ENCODE data around the gene CALHM3. TPM values are rescaled to one million over a fixed set of nuclear protein-coding genes. Genes with fewer than 3 reads are reported as not detected.

The CALHM3 gene
- polyA plus RNA-seq, 1 donor from 2014 or later: not detected

- Mint-ChIP-seq H3K4me1 (peaks cover 25 to 31% (median 26%) of the 10 kb centered on the region in 3 donors), H3K4me3 (peak overlapping the region in 1 of 4 donors; percentile 31), H3K9me3 (no peaks in the 10 kb centered on the region), H3K27me3 (peaks cover 1% of the 10 kb centered on the region), H3K27ac (no peak overlapping the region), H3K36me3 (no peaks in the 10 kb centered on the region)
Observed at GRCh38 chr10:103455235-103455634, 23.8 kb downstream of the CALHM3 start.

GRCh38 chr10:103454026-103454425 is 25.0 kb downstream of the CALHM3 start:
- Mint-ChIP-seq H3K36me3 (peaks cover 3% of the 10 kb centered on the region), H3K4me3 (peak overlapping the region in 1 of 4 donors; percentile 91), H3K27me3 (no peaks in the 10 kb centered on the region), H3K9me3 (no peaks in the 10 kb centered on the region), H3K4me1 (peaks cover 26 to 37% (median 31%) of the 10 kb centered on the region in 3 donors), H3K27ac (peak overlapping the region in 1 of 3 donors; percentile 47)

GRCh38 chr10:103452506-103453230 is 26.4 kb downstream of the CALHM3 start:
- H3K27ac Mint-ChIP-seq: peak overlapping the region; percentile 46 to 95 (median 48)
- peak overlapping the region; percentile 90 to 95 (median 93) for H3K4me3 Mint-ChIP-seq
- peaks cover 5% of the 10 kb centered on the region for H3K36me3 Mint-ChIP-seq
- H3K27me3 Mint-ChIP-seq: no peaks in the 10 kb centered on the region
- H3K4me1 Mint-ChIP-seq: peaks cover 31 to 40% (median 33%) of the 10 kb centered on the region in 3 donors
- H3K9me3 Mint-ChIP-seq: no peaks in the 10 kb centered on the region

- H3K27ac Mint-ChIP-seq: peak within 1 kb of the TSS; percentile 86 to 95 (median 87)
- H3K4me1 Mint-ChIP-seq: peaks cover 33 to 37% (median 34%) of the 10 kb centered on the region in 3 donors
- H3K27me3 Mint-ChIP-seq: no peaks in the 10 kb centered on the region
- H3K9me3 Mint-ChIP-seq: no peaks in the 10 kb centered on the region
- H3K36me3 Mint-ChIP-seq: peaks cover 5% of the 10 kb centered on the region
- peak within 1 kb of the TSS; percentile 90 to 96 (median 93) for H3K4me3 Mint-ChIP-seq
Observed at GRCh38 chr10:103451831-103452505, 27.1 kb downstream of the CALHM3 start, which contains the start of gene CALHM2. Gene CALHM2 (minus strand): TSS chr10:103452370. CDS start chr10:103449941, 2,429 bp downstream.

GRCh38 chr10:103451091-103451813 is 27.8 kb downstream of the CALHM3 start:
- H3K36me3 Mint-ChIP-seq: peaks cover 5% of the 10 kb centered on the region
- no peaks in the 10 kb centered on the region for H3K27me3 Mint-ChIP-seq
- peak overlapping the region; percentile 86 to 95 (median 87) for H3K27ac Mint-ChIP-seq
- H3K4me3 Mint-ChIP-seq: peak overlapping the region; percentile 90 to 96 (median 93)
- peaks cover 33 to 36% (median 34%) of the 10 kb centered on the region in 3 donors for H3K4me1 Mint-ChIP-seq
- H3K9me3 Mint-ChIP-seq: no peaks in the 10 kb centered on the region

GRCh38 chr10:103450201-103450695 is 28.8 kb downstream of the CALHM3 start:
- H3K27ac Mint-ChIP-seq: peak overlapping the region; percentile 87 to 95 (median 93)
- no peaks in the 10 kb centered on the region for H3K27me3 Mint-ChIP-seq
- H3K4me1 Mint-ChIP-seq: peaks cover 33 to 36% (median 34%) of the 10 kb centered on the region in 3 donors
- H3K9me3 Mint-ChIP-seq: no peaks in the 10 kb centered on the region
- peaks cover 5% of the 10 kb centered on the region for H3K36me3 Mint-ChIP-seq
- peak overlapping the region; percentile 87 to 95 (median 90) for H3K4me3 Mint-ChIP-seq

- Mint-ChIP-seq H3K4me1 (peaks cover 33 to 36% (median 34%) of the 10 kb centered on the region in 3 donors), H3K36me3 (peaks cover 5% of the 10 kb centered on the region), H3K27me3 (no peaks in the 10 kb centered on the region), H3K9me3 (no peaks in the 10 kb centered on the region), H3K27ac (peak overlapping the region; percentile 87 to 95 (median 93)), H3K4me3 (peak overlapping the region; percentile 56 to 95 (median 89))
Observed at GRCh38 chr10:103449208-103450144, 29.6 kb downstream of the CALHM3 start.

GRCh38 chr10:103448746-103449145 is 30.3 kb downstream of the CALHM3 start:
- no peaks in the 10 kb centered on the region for H3K27me3 Mint-ChIP-seq
- H3K36me3 Mint-ChIP-seq: peaks cover 5% of the 10 kb centered on the region
- H3K4me3 Mint-ChIP-seq: peak overlapping the region in 3 of 4 donors; percentile 87 to 95 (median 91)
- no peaks in the 10 kb centered on the region for H3K9me3 Mint-ChIP-seq
- peaks cover 32 to 34% (median 33%) of the 10 kb centered on the region in 3 donors for H3K4me1 Mint-ChIP-seq
- peak overlapping the region; percentile 87 to 95 (median 93) for H3K27ac Mint-ChIP-seq

GRCh38 chr10:103447187-103447586 is 31.9 kb downstream of the CALHM3 start:
- H3K4me3 Mint-ChIP-seq: peak overlapping the region in 2 of 4 donors; percentile 6 to 65
- peaks cover 23 to 30% (median 26%) of the 10 kb centered on the region in 3 donors for H3K4me1 Mint-ChIP-seq
- no peaks in the 10 kb centered on the region for H3K9me3 Mint-ChIP-seq
- no peak overlapping the region for H3K27ac Mint-ChIP-seq
- no peaks in the 10 kb centered on the region for H3K27me3 Mint-ChIP-seq
- H3K36me3 Mint-ChIP-seq: peaks cover 5% of the 10 kb centered on the region

- H3K27me3 Mint-ChIP-seq: no peaks in the 10 kb centered on the region
- H3K27ac Mint-ChIP-seq: peak overlapping the region in 1 of 3 donors; percentile 59
- peaks cover 21 to 27% (median 23%) of the 10 kb centered on the region in 3 donors for H3K4me1 Mint-ChIP-seq
Observed at GRCh38 chr10:103445767-103446567, 33.1 kb downstream of the CALHM3 start.

GRCh38 chr10:103445366-103445765 is 33.7 kb downstream of the CALHM3 start:
- H3K36me3 Mint-ChIP-seq: peaks cover 6% of the 10 kb centered on the region
- peaks cover 15 to 21% (median 17%) of the 10 kb centered on the region in 3 donors for H3K4me1 Mint-ChIP-seq
- no peaks in the 10 kb centered on the region for H3K27me3 Mint-ChIP-seq
- no peak overlapping the region for H3K4me3 Mint-ChIP-seq
- no peaks in the 10 kb centered on the region for H3K9me3 Mint-ChIP-seq
- peak overlapping the region in 2 of 3 donors; percentile 26 to 70 for H3K27ac Mint-ChIP-seq

More at GRCh38 chr10:103445767-103446567, 33.1 kb downstream of the CALHM3 start:
- H3K9me3 Mint-ChIP-seq: no peaks in the 10 kb centered on the region
- peaks cover 6% of the 10 kb centered on the region for H3K36me3 Mint-ChIP-seq
- no peak overlapping the region for H3K4me3 Mint-ChIP-seq

GRCh38 chr10:103444478-103444877 is 34.6 kb downstream of the CALHM3 start:
- peaks cover 8 to 14% (median 9%) of the 10 kb centered on the region in 3 donors for H3K4me1 Mint-ChIP-seq
- no peak overlapping the region for H3K4me3 Mint-ChIP-seq
- H3K27me3 Mint-ChIP-seq: no peaks in the 10 kb centered on the region
- no peaks in the 10 kb centered on the region for H3K9me3 Mint-ChIP-seq
- H3K27ac Mint-ChIP-seq: peak overlapping the region in 1 of 3 donors; percentile 73
- peaks cover 3% of the 10 kb centered on the region for H3K36me3 Mint-ChIP-seq
